ENCODE measurements around the gene SLC16A11.

DNA sequence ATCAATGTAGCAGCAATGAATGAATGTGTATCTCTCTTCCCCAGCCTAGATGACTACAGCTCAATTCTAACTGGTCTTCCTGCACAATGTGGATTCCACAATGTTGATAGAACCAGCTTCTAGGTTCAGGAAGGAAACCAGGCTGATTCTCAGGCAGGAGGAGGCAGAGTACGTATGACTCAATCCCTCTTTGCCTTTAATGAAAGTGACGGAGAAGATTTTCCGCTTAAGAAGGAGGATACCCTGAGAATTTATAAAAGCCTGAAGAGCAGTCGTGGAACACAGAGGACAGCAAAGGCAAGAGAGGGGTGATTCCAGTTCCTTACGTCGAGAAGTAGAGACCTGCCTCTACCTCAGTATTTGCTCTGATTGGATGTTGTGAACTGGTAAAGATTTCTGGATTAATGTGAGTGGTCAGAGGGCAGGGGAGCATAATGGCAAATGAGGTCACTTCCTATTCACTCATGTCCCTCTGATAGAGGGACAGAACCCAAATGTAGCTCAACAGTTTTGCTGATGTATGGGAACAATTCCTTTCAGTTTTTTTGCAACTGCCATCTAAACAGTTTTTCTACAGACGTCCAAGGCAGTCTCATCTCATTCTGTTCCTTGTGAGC lies 15.0 kb upstream of the SLC16A11 start:
- TF ChIP-seq POLR2A (IDR thresholded peaks at IDR 0.05; ENCODE audit: low read length) (no peak), GATA1 (IDR thresholded peaks at IDR 0.05; ENCODE audit: low read depth, low read length) (no peak)

All from erythroblast (primary cell).